Panc1 (cell line): ENCODE measurements around the gene FMO1. TPM values are rescaled to one million over a fixed set of nuclear protein-coding genes. Genes with fewer than 3 reads are reported as not detected.
A peak's percentile ranks its signal among the peaks of the same experiment; 100 is the strongest.

Source experiments
- ATAC-seq: fragments of 200-7000 bp; cut with Tn5 transposase; 2 replicates; pipeline ENCODE4 v1.9.1; 2020; ENCODE audit warnings: mild to moderate bottlenecking, moderate library complexity
- BruUV-seq: library from RNA; stranded (reverse); fragments of 400-500 nt; replicated peaks from 2 replicates; lab custom pipeline; 2021; lab: Mats Ljungman, UMichigan
- CTCF ChIA-PET: fragments of 300-600 bp; sonication (Branson Sonifier 250); formaldehyde crosslinking; loops from one replicate; lab custom pipeline; 2022; ENCODE audit warnings: antibody characterized with exemption; lab: Charles Lee
- POLR2A ChIA-PET: fragments of 300-600 bp; sonication (Branson Sonifier 250); formaldehyde crosslinking; loops from one replicate; lab custom pipeline; 2022; ENCODE audit warnings: antibody characterized with exemption; lab: Charles Lee
- DNase-seq: peaks from one replicate; pipeline ENCODE4 v3.0.0-alpha.2; 2010; ENCODE audit warnings: low read depth, low spot score
- H3K27ac ChIP-seq: 2 replicates; pipeline ENCODE4 v1.5.1; 2011; ENCODE audit warnings: mild to moderate bottlenecking, low read length, inconsistent platforms
- H3K27me3 ChIP-seq: fragments of 200-500 bp; sonication (Bioruptor generic); 2 replicates; pipeline ENCODE4 v1.6.0; 2014; ENCODE audit warnings: low read length, inconsistent platforms; ENCODE audit not compliant: control insufficient read depth, insufficient read depth
- H3K36me3 ChIP-seq: fragments of 200-500 bp; sonication (Bioruptor generic); 2 replicates; pipeline ENCODE4 v1.5.1; 2014; ENCODE audit warnings: inconsistent platforms, mild to moderate bottlenecking, low read length, moderate library complexity; ENCODE audit not compliant: control insufficient read depth, insufficient read depth
- H3K4me1 ChIP-seq: 2 replicates; pipeline ENCODE4 v1.5.1; 2011; ENCODE audit warnings: inconsistent platforms, mild to moderate bottlenecking, low read length, moderate library complexity; ENCODE audit not compliant: control insufficient read depth, insufficient read depth
- H3K4me3 ChIP-seq, 2 experiments: 2 replicates each; pipeline ENCODE4 v1.5.1; 2011 to 2012; ENCODE audit warnings: low read depth in 2 of 2, low read length in 2 of 2, mild to moderate bottlenecking in 2 of 2, inconsistent platforms in 1 of 2, moderate library complexity in 1 of 2
- H3K9me3 ChIP-seq: fragments of 200-500 bp; sonication (Bioruptor generic); 2 replicates; pipeline ENCODE4 v1.5.1; 2014; ENCODE audit warnings: low read depth, mild to moderate bottlenecking, inconsistent platforms, low read length, moderate library complexity; ENCODE audit not compliant: control insufficient read depth, insufficient read depth
- CTCF ChIP-seq: fragments of 450-650 bp; IDR thresholded peaks from 2 replicates; pipeline ENCODE4 v1.5.1; 2017; ENCODE audit warnings: mild to moderate bottlenecking
- POLR2AphosphoS5 ChIP-seq: IDR thresholded peaks from 2 replicates; pipeline ENCODE4 v1.6.1; 2012; ENCODE audit warnings: mild to moderate bottlenecking, low read depth, low read length, moderate library complexity
- SIN3A ChIP-seq: IDR thresholded peaks from 2 replicates; pipeline ENCODE4 v1.6.1; 2012; ENCODE audit warnings: low read depth, mild to moderate bottlenecking, low read length, moderate library complexity, borderline replicate concordance; ENCODE audit not compliant: insufficient read depth
- TCF7L2 ChIP-seq: IDR thresholded peaks from 2 replicates; pipeline ENCODE4 v1.6.1; 2011; ENCODE audit warnings: mild to moderate bottlenecking, low read depth, low read length, inconsistent platforms
- in situ Hi-C: cut with HindIII; loops from 2 replicates; pipeline ENCODE4 v1.10.0; 2016; ENCODE audit warnings: low sequenced_read_pairs, low pct_unique_long_range_greater_than_20kb
- intact Hi-C: fragments of 100-400 bp; cut with micrococcal nuclease; formaldehyde crosslinking; loops from one replicate; pipeline ENCODE4 v1.10.0; 2022; ENCODE audit not compliant: unreplicated experiment
- total RNA-seq: library from RNA; stranded (reverse); gene quantifications from one replicate; pipeline ENCODE4 v1.2.1, GENCODE V29; 2021; ENCODE audit not compliant: unreplicated experiment
- TF ChIP-seq, protein P1 (sequence below), 2 experiments: IDR thresholded peaks; 2 replicates each; pipeline ENCODE4 v1.6.1; 2011 to 2012; ENCODE audit warnings: low read depth in 2 of 2, control low read depth in 1 of 2, low read length in 1 of 2, mild to moderate bottlenecking in 1 of 2, moderate library complexity in 1 of 2; ENCODE audit not compliant: insufficient read depth in 1 of 2

Gene FMO1
- total RNA-seq, 1 experiment from 2014 or later = not detected

- Histone ChIP-seq H3K4me1 (no peaks in the 10 kb centered on the region), H3K27me3 (no peaks in the 10 kb centered on the region), H3K9me3 (no peaks in the 10 kb centered on the region), H3K27ac (no peak overlapping the region), H3K4me3 (no peak overlapping the region), H3K36me3 (no peaks in the 10 kb centered on the region)
- in situ Hi-C loops (no loop called here), intact Hi-C loops (no loop called here)
- ChIA-PET POLR2A (interaction anchor here (0.5 kb wide), 1 partner anchor 10 kb away, joined by 6 read pairs; no protein-coding TSS in a partner anchor), CTCF (interaction anchor here (0.6 to 1.7 kb wide), 6 partner anchors 68 to 347 kb away, joined by 3 to 18 read pairs (median 8); no protein-coding TSS in a partner anchor)
- no peak for TF ChIP-seq TCF7L2
- TF ChIP-seq, protein P1, sequence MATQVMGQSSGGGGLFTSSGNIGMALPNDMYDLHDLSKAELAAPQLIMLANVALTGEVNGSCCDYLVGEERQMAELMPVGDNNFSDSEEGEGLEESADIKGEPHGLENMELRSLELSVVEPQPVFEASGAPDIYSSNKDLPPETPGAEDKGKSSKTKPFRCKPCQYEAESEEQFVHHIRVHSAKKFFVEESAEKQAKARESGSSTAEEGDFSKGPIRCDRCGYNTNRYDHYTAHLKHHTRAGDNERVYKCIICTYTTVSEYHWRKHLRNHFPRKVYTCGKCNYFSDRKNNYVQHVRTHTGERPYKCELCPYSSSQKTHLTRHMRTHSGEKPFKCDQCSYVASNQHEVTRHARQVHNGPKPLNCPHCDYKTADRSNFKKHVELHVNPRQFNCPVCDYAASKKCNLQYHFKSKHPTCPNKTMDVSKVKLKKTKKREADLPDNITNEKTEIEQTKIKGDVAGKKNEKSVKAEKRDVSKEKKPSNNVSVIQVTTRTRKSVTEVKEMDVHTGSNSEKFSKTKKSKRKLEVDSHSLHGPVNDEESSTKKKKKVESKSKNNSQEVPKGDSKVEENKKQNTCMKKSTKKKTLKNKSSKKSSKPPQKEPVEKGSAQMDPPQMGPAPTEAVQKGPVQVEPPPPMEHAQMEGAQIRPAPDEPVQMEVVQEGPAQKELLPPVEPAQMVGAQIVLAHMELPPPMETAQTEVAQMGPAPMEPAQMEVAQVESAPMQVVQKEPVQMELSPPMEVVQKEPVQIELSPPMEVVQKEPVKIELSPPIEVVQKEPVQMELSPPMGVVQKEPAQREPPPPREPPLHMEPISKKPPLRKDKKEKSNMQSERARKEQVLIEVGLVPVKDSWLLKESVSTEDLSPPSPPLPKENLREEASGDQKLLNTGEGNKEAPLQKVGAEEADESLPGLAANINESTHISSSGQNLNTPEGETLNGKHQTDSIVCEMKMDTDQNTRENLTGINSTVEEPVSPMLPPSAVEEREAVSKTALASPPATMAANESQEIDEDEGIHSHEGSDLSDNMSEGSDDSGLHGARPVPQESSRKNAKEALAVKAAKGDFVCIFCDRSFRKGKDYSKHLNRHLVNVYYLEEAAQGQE (IDR thresholded peaks at IDR 0.05; ENCODE audit: insufficient read depth in 1 of 2, low read depth in 2 of 2, low read length in 1 of 2) = no peak
- no peak for TF ChIP-seq CTCF
- no peak for TF ChIP-seq SIN3A
- TF ChIP-seq POLR2AphosphoS5 = no peak
- ATAC-seq = peak; percentile 26; the same call in 1 of the 2 replicates
- BruUV-seq = no TSS peak
- DNase-seq = no peak
These were observed 65.1 kb downstream of the FMO1 start for GRCh38 chr1:171313319-171313834.

DNA sequence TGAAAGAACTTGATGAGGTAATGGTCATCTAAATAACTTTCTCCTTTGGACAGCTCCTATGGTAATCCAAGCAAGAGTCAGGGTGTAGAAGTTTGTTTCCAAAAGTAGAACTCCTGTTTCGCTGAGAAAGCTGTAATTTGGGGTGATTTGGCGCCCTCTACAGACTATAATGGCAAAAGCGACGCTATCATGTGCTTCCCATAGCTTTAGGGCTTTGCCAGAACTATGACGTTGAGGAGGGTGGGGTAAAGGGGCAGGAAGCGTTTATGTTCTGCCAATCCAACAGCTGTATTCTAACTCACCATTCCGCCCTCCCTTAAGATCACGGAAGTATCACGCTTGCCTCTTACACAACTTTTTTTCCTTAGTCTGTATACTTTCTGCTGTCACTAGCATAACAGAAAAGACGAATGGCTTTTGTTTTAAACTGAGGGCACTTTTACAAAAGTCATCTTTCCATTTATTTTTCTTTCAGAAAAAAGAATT is 65.6 kb downstream of the FMO1 start, which contains the start of gene FMO4:
Gene FMO4, plus strand, starts transcription at position 349 of the 486 bp plus-strand sequence. CDS start 5,643 bp downstream, outside the sequence.
- ChIA-PET POLR2A (interaction anchor here (0.5 kb wide), 1 partner anchor 10 kb away, joined by 6 read pairs; no protein-coding TSS in a partner anchor), CTCF (interaction anchor here (0.6 to 1.7 kb wide), 6 partner anchors 68 to 347 kb away, joined by 3 to 18 read pairs (median 8); no protein-coding TSS in a partner anchor)
- ATAC-seq = peak; percentile 94
- peak; percentile 74 for DNase-seq
- BruUV-seq = no TSS peak
- no peaks in the 10 kb centered on the region for H3K36me3 ChIP-seq
- in situ Hi-C loops (no loop called here), intact Hi-C loops (loop anchor here (2.0 kb wide), 1 partner anchor 347 kb away; no protein-coding TSS in a partner anchor)
- H3K9me3 ChIP-seq = no peaks in the 10 kb centered on the region
- H3K27ac ChIP-seq = no peak within 1 kb of the TSS
- H3K27me3 ChIP-seq = no peaks in the 10 kb centered on the region
- peak within 1 kb of the TSS in 1 of 2 experiments; percentile 12; a peak in 1 of 4 replicates for H3K4me3 ChIP-seq
- TF ChIP-seq, protein P1 (IDR thresholded peaks at IDR 0.05; ENCODE audit: insufficient read depth in 1 of 2, low read depth in 2 of 2, low read length in 1 of 2) = no peak
- TF ChIP-seq CTCF (peak; percentile 81), TCF7L2 (no peak), SIN3A (no peak), POLR2AphosphoS5 (no peak)
- no peaks in the 10 kb centered on the region for H3K4me1 ChIP-seq
